SK-N-SH (cell line): ENCODE measurements around the gene CCDC68. TPM values are rescaled to one million over a fixed set of nuclear protein-coding genes. Genes with fewer than 3 reads are reported as not detected.

Source experiments
- CTCF ChIA-PET: fragments of 300-600, 350-600 bp; formaldehyde crosslinking; extraction: SDS; loops from one replicate; lab custom pipeline; 2021; lab: Yijun Ruan, JAX
- POLR2A ChIA-PET: fragments of 350-600 bp; sonication (Branson Sonifier 250); formaldehyde crosslinking; extraction: SDS; loops from one replicate; lab custom pipeline; 2020; ENCODE audit warnings: antibody characterized with exemption, inconsistent platforms; lab: Yijun Ruan, JAX
- DNase-seq: peaks from one replicate; pipeline ENCODE4 v3.0.0; 2012
- H2AFZ ChIP-seq: fragments of 200-600 bp; sonication (generic); 2 replicates; pipeline ENCODE4 v1.8.1; 2016; ENCODE audit warnings: antibody characterized with exemption, mild to moderate bottlenecking, low read depth
- H3F3A ChIP-seq: fragments of 200-600 bp; sonication (generic); replicated peaks from 2 replicates; pipeline ENCODE3; 2016; ENCODE audit warnings: antibody characterized with exemption, mild to moderate bottlenecking; ENCODE audit not compliant: insufficient read depth
- H3K27ac ChIP-seq, 2 experiments: fragments of 200-500 bp in 1 of 2; fragments of 200-600 bp in 1 of 2; sonication (Bioruptor generic) in 1 of 2; sonication (generic), shearing (Covaris generic) in 1 of 2; 2 replicates each; pipeline versions ENCODE4 v1.5.1 to v1.6.1; 2014 to 2016; ENCODE audit warnings: low read depth in 2 of 2, inconsistent platforms in 1 of 2, low read length in 1 of 2, mild to moderate bottlenecking in 1 of 2, mixed read lengths in 1 of 2
- H3K27me3 ChIP-seq: fragments of 200-600 bp; sonication (generic), shearing (Covaris generic); 2 replicates; pipeline ENCODE4 v1.6.1; 2016; ENCODE audit warnings: mixed run types; ENCODE audit not compliant: insufficient read depth
- H3K36me3 ChIP-seq, 2 experiments: fragments of 200-500 bp in 1 of 2; fragments of 200-600 bp in 1 of 2; sonication (Bioruptor generic) in 1 of 2; sonication (generic) in 1 of 2; replicated peaks in 1 of 2; 2 replicates each; pipeline versions ENCODE3 to v1.5.1; 2014 to 2016; ENCODE audit warnings: low read length in 1 of 2, mild to moderate bottlenecking in 1 of 2; ENCODE audit not compliant: insufficient read depth in 2 of 2, control insufficient read depth in 1 of 2
- H3K4me1 ChIP-seq, 2 experiments: fragments of 200-500 bp in 1 of 2; fragments of 200-600 bp in 1 of 2; sonication (Bioruptor generic) in 1 of 2; sonication (generic), shearing (Covaris generic) in 1 of 2; 2 replicates each; pipeline versions ENCODE4 v1.5.1 to v1.6.1; 2014 to 2016; ENCODE audit warnings: low read depth in 1 of 2, low read length in 1 of 2, mixed run types in 1 of 2; ENCODE audit not compliant: insufficient read depth in 2 of 2, control insufficient read depth in 1 of 2
- H3K4me2 ChIP-seq: fragments of 200-600 bp; sonication (generic), shearing (Covaris generic); 2 replicates; pipeline ENCODE4 v1.6.1; 2017; ENCODE audit warnings: mixed run types
- H3K4me3 ChIP-seq, 2 experiments: fragments of 200-500 bp in 1 of 2; fragments of 200-600 bp in 1 of 2; sonication (Bioruptor generic) in 1 of 2; sonication (generic), shearing (Covaris generic) in 1 of 2; 2 replicates each; pipeline versions ENCODE4 v1.5.1 to v1.8.1; 2014 to 2016; ENCODE audit warnings: low read depth in 2 of 2, inconsistent platforms in 1 of 2, low read length in 1 of 2, mild to moderate bottlenecking in 1 of 2, mixed read lengths in 1 of 2, moderate library complexity in 1 of 2
- H3K79me2 ChIP-seq: fragments of 200-600 bp; sonication (generic); 2 replicates; pipeline ENCODE4 v1.8.1; 2017; ENCODE audit warnings: mild to moderate bottlenecking; ENCODE audit not compliant: insufficient read depth
- H3K9ac ChIP-seq: fragments of 200-600 bp; sonication (generic); 2 replicates; pipeline ENCODE4 v1.6.1; 2017; ENCODE audit warnings: mixed run types
- H3K9me2 ChIP-seq: fragments of 200-600 bp; sonication (generic); 2 replicates; pipeline ENCODE4 v1.6.1; 2017; ENCODE audit warnings: mixed run types
- H3K9me3 ChIP-seq: fragments of 200-600 bp; sonication (generic); 2 replicates; pipeline ENCODE4 v1.6.1; 2017; ENCODE audit warnings: mixed run types, mild to moderate bottlenecking, moderate library complexity
- H4K20me1 ChIP-seq: fragments of 200-600 bp; sonication (generic); 2 replicates; pipeline ENCODE4 v1.6.1; 2017; ENCODE audit warnings: mild to moderate bottlenecking, mixed run types; ENCODE audit not compliant: insufficient read depth
- CHD2 ChIP-seq: fragments of 150-350 bp; IDR thresholded peaks from 2 replicates; pipeline ENCODE4 v1.6.1; 2018; ENCODE audit warnings: low read length; ENCODE audit not compliant: partially characterized antibody
- ELF1 ChIP-seq: IDR thresholded peaks from 2 replicates; pipeline ENCODE4 v1.4.0; 2012
- EZH2phosphoT487 ChIP-seq: fragments of 200-600 bp; sonication (generic); IDR thresholded peaks from 2 replicates; pipeline ENCODE4 v1.6.1; 2017; ENCODE audit warnings: low read depth, mixed run types, mild to moderate bottlenecking, antibody characterized with exemption, moderate library complexity, borderline replicate concordance
- FOXM1 ChIP-seq: IDR thresholded peaks from 2 replicates; pipeline ENCODE4 v1.4.0; 2012; ENCODE audit warnings: low read depth, mild to moderate bottlenecking
- GABPA ChIP-seq: IDR thresholded peaks from 2 replicates; pipeline ENCODE4 v1.4.0; 2012; ENCODE audit warnings: low read depth, mild to moderate bottlenecking
- GATA2 ChIP-seq: sonication (generic); formaldehyde crosslinking; IDR thresholded peaks from 2 replicates; pipeline ENCODE4 v1.5.0; 2020; ENCODE audit warnings: mild to moderate bottlenecking, missing genetic modification reagents
- JUND ChIP-seq: IDR thresholded peaks from 2 replicates; pipeline ENCODE4 v1.4.0; 2012
- MEF2A ChIP-seq: IDR thresholded peaks from 2 replicates; pipeline ENCODE4 v1.4.0; 2012; ENCODE audit warnings: low read depth, borderline replicate concordance
- NFIC ChIP-seq: IDR thresholded peaks from 2 replicates; pipeline ENCODE4 v1.4.0; 2012; ENCODE audit warnings: borderline replicate concordance
- NRF1 ChIP-seq: IDR thresholded peaks from 2 replicates; pipeline ENCODE4 v1.6.1; 2012; ENCODE audit warnings: low read depth, mild to moderate bottlenecking, low read length
- POLR2AphosphoS5 ChIP-seq: IDR thresholded peaks from 2 replicates; pipeline ENCODE4 v1.6.1; 2012; ENCODE audit warnings: low read depth, low read length
- RAD21 ChIP-seq: IDR thresholded peaks from 2 replicates; pipeline ENCODE4 v1.6.1; 2012; ENCODE audit warnings: mild to moderate bottlenecking, low read length
- RCOR1 ChIP-seq: fragments of 150-350 bp; IDR thresholded peaks from 2 replicates; pipeline ENCODE4 v1.6.1; 2017; ENCODE audit warnings: antibody characterized with exemption, low read length
- RFX5 ChIP-seq: IDR thresholded peaks from 2 replicates; pipeline ENCODE4 v1.6.1; 2012; ENCODE audit warnings: mild to moderate bottlenecking, improper control_type of control experiment, low read length
- TCF12 ChIP-seq: IDR thresholded peaks from 2 replicates; pipeline ENCODE4 v1.4.0; 2012
- USF1 ChIP-seq: IDR thresholded peaks from 2 replicates; pipeline ENCODE4 v1.4.0; 2012; ENCODE audit warnings: low read depth, borderline replicate concordance
- YY1 ChIP-seq: IDR thresholded peaks from 2 replicates; pipeline ENCODE4 v1.4.0; 2012; ENCODE audit warnings: low read depth, mild to moderate bottlenecking
- ZBTB33 ChIP-seq: IDR thresholded peaks from 2 replicates; pipeline ENCODE4 v1.4.0; 2012; ENCODE audit warnings: low read depth, borderline replicate concordance
- WGBS: methylation state at CpG from one replicate; pipeline ENCODE4 v1.1.6; 2017; ENCODE audit warnings: low lambda C conversion rate; 5-methylcytosine and 5-hydroxymethylcytosine counted together
- polyA plus RNA-seq, 3 experiments: library from polyadenylated mRNA; depleted of rRNA; stranded (reverse); fragments of >200 nt; gene quantifications; 2 replicates each; pipeline ENCODE4 v1.2.3, GENCODE V29; 2012
- TF ChIP-seq, protein P1 (sequence below): IDR thresholded peaks from 2 replicates; pipeline ENCODE4 v1.4.0; 2012; ENCODE audit warnings: low read depth
- TF ChIP-seq, protein P2 (sequence below): fragments of 150-350 bp; IDR thresholded peaks from 2 replicates; pipeline ENCODE4 v1.6.1; 2016; ENCODE audit warnings: mild to moderate bottlenecking, low read depth, low read length
- TF ChIP-seq, protein P3 (sequence below): IDR thresholded peaks from 2 replicates; pipeline ENCODE4; 2012
- TF ChIP-seq, protein P4 (sequence below): fragments of 150-350 bp; IDR thresholded peaks from 2 replicates; pipeline ENCODE4 v1.6.1; 2017; ENCODE audit warnings: antibody characterized with exemption, low read length, low read depth, borderline replicate concordance

The CCDC68 gene
- polyA plus RNA-seq, 1 of the 3 experiments (the other 2 are of a cell fraction) = not detected

DNA sequence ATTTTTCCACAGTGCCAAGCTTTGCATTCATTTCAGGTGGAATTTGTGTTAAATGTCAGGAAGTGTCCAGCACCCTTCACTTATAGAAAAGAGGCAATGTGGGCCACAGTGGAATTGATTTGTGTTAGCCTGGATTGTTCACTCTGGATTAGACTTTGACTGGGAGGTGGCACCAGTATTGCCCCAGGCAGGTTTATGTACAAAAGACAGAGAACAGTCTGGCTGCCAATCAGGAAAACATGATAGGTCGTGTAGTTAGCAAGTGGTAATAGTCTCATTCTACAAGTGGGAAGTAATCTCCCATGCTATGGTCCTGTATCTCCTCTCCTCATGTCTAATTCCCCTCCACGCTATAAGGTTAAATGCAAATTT, 85.4 kb downstream of the CCDC68 start:
- no peaks in the 10 kb centered on the region for H3K79me2 ChIP-seq
- H3K9me3 ChIP-seq = no peaks in the 10 kb centered on the region
- no peaks in the 10 kb centered on the region for H3K27me3 ChIP-seq
- POLR2A ChIA-PET = interaction anchor here (0.6 kb wide), 1 partner anchor 43 kb away, joined by 3 read pairs; no protein-coding TSS in a partner anchor
- H3K4me1 ChIP-seq = peaks cover 0 to 3% of the 10 kb centered on the region in 2 experiments; a peak in 2 of 4 replicates
- 80% methylated on average over 2 of the region's 2 CpGs for WGBS
- TF ChIP-seq POLR2AphosphoS5 (no peak), CHD2 (no peak)
- TF ChIP-seq, all 33 proteins: peak for 0
- Histone ChIP-seq H3K9me2 (no peaks in the 10 kb centered on the region), H3K27ac (peak overlapping the region in 1 of 2 experiments; percentile 23; a peak in 1 of 4 replicates), H3K4me3 (no peak overlapping the region), H3K9ac (no peak overlapping the region), H4K20me1 (no peaks in the 10 kb centered on the region), H2AFZ (no peak overlapping the region), H3K36me3 (no peaks in the 10 kb centered on the region), H3F3A (no peaks in the 10 kb centered on the region), H3K4me2 (no peak overlapping the region)
- DNase-seq = no peak
- CTCF ChIA-PET = interaction anchor here (1.2 kb wide), 1 partner anchor 40 kb away, joined by 3 read pairs; no protein-coding TSS in a partner anchor

DNA sequence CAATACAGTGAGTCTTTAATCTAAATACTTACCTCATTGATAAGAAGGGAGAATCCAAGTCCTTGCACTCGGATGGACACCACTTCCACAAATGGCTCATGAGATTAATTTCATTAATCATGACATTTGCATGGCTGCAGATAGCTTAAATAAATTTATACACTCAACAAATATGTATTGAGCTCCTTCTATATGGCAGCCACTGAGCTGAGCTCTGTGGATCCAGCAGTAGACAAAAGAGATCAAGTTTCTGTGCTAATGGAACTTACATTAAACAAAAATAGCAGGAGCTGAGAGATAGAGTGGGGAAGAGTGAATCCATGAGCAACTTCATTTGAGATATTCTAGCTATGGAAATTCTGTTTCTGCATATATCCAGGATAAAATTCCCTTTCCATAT, 86.6 kb downstream of the CCDC68 start:
- DNase-seq = no peak
- Histone ChIP-seq H3K4me3 (no peak overlapping the region), H3K4me2 (no peak overlapping the region), H3K27me3 (no peaks in the 10 kb centered on the region), H3K79me2 (no peaks in the 10 kb centered on the region), H3K9me3 (no peaks in the 10 kb centered on the region), H3K4me1 (peaks cover 0 to 3% of the 10 kb centered on the region in 2 experiments; a peak in 2 of 4 replicates), H4K20me1 (no peaks in the 10 kb centered on the region), H2AFZ (no peak overlapping the region), H3F3A (no peaks in the 10 kb centered on the region), H3K36me3 (no peaks in the 10 kb centered on the region), H3K9me2 (no peaks in the 10 kb centered on the region), H3K27ac (no peak overlapping the region), H3K9ac (no peak overlapping the region)
- ChIA-PET CTCF (interaction anchor here (1.2 to 1.5 kb wide), 3 partner anchors 39 to 111 kb away, joined by 3 to 4 read pairs (median 3); no protein-coding TSS in a partner anchor), POLR2A (no interaction called here)
- WGBS = 80% methylated on average over 1 of the region's 1 CpG
- TF ChIP-seq, protein P1, sequence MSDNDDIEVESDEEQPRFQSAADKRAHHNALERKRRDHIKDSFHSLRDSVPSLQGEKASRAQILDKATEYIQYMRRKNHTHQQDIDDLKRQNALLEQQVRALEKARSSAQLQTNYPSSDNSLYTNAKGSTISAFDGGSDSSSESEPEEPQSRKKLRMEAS = no peak
- no peak for TF ChIP-seq RAD21
- TF ChIP-seq RFX5 = no peak
- TF ChIP-seq, protein P2, sequence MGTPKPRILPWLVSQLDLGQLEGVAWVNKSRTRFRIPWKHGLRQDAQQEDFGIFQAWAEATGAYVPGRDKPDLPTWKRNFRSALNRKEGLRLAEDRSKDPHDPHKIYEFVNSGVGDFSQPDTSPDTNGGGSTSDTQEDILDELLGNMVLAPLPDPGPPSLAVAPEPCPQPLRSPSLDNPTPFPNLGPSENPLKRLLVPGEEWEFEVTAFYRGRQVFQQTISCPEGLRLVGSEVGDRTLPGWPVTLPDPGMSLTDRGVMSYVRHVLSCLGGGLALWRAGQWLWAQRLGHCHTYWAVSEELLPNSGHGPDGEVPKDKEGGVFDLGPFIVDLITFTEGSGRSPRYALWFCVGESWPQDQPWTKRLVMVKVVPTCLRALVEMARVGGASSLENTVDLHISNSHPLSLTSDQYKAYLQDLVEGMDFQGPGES = no peak
- no peak for TF ChIP-seq RCOR1
- TF ChIP-seq YY1 = no peak
- no peak for TF ChIP-seq GATA2 (CRISPR knock-in tag)
- TF ChIP-seq, protein P3, sequence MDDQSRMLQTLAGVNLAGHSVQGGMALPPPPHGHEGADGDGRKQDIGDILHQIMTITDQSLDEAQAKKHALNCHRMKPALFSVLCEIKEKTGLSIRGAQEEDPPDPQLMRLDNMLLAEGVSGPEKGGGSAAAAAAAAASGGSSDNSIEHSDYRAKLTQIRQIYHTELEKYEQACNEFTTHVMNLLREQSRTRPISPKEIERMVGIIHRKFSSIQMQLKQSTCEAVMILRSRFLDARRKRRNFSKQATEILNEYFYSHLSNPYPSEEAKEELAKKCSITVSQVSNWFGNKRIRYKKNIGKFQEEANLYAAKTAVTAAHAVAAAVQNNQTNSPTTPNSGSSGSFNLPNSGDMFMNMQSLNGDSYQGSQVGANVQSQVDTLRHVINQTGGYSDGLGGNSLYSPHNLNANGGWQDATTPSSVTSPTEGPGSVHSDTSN = no peak
- TF ChIP-seq MEF2A = no peak
- no peak for TF ChIP-seq NRF1
- TF ChIP-seq JUND = no peak
- TF ChIP-seq ZBTB33 = no peak
- TF ChIP-seq NFIC = no peak
- TF ChIP-seq GABPA = no peak
- TF ChIP-seq TCF12 = no peak
- TF ChIP-seq USF1 = no peak
- TF ChIP-seq ELF1 = no peak
- no peak for TF ChIP-seq FOXM1
- TF ChIP-seq EZH2phosphoT487 = no peak
- TF ChIP-seq, protein P4, sequence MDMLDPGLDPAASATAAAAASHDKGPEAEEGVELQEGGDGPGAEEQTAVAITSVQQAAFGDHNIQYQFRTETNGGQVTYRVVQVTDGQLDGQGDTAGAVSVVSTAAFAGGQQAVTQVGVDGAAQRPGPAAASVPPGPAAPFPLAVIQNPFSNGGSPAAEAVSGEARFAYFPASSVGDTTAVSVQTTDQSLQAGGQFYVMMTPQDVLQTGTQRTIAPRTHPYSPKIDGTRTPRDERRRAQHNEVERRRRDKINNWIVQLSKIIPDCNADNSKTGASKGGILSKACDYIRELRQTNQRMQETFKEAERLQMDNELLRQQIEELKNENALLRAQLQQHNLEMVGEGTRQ = no peak
